GM18508 (cell line): ENCODE results near the gene CD9.

Source experiments
- ATAC-seq: cut with Tn5 transposase; IDR thresholded peaks from one replicate; pipeline ENCODE4 v1.9.1; 2021; ENCODE audit warnings: moderate number of reproducible peaks; ENCODE audit not compliant: insufficient read depth, unreplicated experiment

Gene CD9

DNA sequence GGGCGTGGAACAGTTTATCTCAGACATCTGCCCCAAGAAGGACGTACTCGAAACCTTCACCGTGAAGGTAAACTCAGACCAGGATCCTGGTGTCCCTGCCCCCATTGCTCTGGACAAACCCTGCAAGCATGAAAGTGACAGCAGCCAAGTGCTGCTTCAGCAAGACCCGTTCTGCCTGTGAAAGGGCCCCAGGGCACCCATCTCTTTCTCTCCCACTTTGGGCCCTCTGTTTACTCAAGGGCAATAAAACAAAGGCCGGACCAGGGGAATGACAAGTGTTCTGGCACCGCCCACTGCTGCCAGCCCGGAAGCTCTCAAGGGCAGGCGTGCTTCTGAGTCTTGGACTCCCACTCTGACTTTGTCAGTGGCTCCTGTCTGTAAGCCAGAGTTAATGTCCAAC is 35.3 kb downstream of the CD9 start:
- no peak for ATAC-seq

GRCh38 chr12:6235906-6236640 is 35.9 kb downstream of the CD9 start:
- ATAC-seq = no peak

- ATAC-seq = no peak
These were observed 36.4 kb downstream of the CD9 start for GRCh38 chr12:6236641-6236940.

- no peak for ATAC-seq
These were observed 37.6 kb downstream of the CD9 start for GRCh38 chr12:6237830-6238229.

- no peak for ATAC-seq
These were observed 38.7 kb downstream of the CD9 start for GRCh38 chr12:6238875-6239274.

DNA sequence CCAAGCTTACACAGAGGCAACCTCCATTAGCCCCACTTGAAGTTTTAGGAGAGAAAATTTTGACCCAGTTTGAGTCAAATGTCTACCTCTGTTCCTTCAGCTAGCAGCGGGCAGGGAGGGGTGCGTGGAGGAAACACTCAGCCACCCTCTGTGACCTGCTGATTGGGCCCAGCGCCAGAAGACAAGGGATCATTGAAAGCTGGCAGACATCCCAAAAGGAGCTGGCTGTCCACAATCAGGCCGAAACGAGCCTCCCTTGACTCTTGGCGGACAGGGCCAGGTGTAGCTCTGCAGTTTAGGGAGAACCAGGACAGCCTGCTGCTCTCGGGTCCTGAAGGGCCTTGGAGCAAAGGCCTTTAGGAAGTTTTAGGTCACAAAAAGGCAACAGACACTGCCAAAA is 41.3 kb downstream of the CD9 start:
- ATAC-seq = no peak

GRCh38 chr12:6249580-6249979 is 49.4 kb downstream of the CD9 start:
- ATAC-seq = no peak

- no peak for ATAC-seq
These were observed 50.1 kb downstream of the CD9 start for GRCh38 chr12:6250343-6250742.

- no peak for ATAC-seq
These were observed 53.1 kb downstream of the CD9 start for GRCh38 chr12:6253278-6253677.

DNA sequence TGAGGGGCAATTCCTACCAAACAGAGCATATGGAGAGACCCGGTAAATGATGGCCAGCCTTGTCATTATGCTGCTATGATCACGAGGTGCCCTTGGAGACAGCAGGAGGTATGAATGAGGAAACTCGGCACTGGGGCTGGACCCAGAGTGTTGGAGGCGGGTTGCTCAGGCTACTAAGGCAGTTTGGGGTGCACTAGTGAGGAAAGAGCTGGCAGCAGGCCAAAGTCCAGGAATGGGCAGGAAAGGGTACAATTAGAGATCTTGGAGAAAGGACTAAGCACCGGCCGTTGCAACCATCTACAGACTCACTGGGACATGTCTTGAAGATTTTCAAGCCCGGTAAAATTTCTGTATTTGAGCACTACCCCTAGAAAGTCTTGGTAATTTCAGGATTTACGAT is 54.3 kb downstream of the CD9 start:
- ATAC-seq = no peak

GRCh38 chr12:6257007-6257406 is 56.8 kb downstream of the CD9 start:
- no peak for ATAC-seq

DNA sequence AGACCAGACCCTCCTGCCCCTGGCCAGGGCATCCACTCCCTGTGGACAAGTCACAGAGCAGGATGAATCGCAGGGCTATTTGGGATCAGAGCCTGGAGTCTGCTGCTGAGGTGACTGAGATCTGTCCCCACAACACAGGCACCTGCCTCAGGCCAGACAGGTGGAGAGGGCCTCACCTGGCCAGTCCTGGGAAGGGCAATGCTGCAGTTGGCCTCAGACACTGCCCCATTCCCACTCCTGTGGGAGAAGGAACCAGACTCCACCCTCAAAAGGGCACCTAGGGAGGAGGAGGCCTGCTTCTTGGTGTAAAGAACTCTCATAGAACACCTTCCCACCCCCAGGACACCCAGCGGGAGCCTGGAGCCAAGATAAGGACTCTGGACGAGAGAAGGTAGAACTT is 62.0 kb downstream of the CD9 start:
- ATAC-seq = no peak

- no peak for ATAC-seq
These were observed 62.4 kb downstream of the CD9 start for GRCh38 chr12:6262623-6263022.

GRCh38 chr12:6263931-6264330 is 63.7 kb downstream of the CD9 start:
- no peak for ATAC-seq

DNA sequence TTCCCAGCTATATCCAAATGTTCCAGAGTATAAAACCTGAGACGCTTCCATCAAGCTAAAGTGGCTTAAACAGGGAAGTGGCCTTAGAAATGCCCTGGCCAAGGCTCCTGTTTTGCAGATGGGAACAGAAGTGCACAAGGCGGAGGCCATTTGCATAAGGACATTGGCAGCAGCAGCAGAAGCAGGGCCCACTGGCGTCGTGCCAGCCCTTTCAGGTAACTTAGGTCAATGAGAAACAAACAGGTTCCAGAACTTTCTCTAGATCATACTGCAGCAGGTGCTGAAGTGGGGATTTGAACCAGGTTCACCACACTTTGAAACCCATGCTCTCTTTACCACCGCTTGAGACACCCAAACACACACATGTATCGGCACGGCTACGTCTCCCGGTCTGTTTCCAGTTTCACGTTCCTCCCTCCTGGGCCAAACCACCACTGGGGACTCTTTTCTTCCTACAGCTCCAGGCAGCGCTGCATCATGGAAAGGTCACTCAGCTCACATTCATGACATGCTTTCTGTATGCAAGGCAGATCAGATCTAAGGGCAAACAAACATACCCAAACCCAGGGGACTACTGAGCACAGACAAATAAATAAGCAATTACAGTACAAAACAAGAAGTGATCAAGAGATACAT is 64.3 kb downstream of the CD9 start:
- ATAC-seq = no peak

GRCh38 chr12:6265038-6265405 is 64.8 kb downstream of the CD9 start:
- ATAC-seq = no peak

DNA sequence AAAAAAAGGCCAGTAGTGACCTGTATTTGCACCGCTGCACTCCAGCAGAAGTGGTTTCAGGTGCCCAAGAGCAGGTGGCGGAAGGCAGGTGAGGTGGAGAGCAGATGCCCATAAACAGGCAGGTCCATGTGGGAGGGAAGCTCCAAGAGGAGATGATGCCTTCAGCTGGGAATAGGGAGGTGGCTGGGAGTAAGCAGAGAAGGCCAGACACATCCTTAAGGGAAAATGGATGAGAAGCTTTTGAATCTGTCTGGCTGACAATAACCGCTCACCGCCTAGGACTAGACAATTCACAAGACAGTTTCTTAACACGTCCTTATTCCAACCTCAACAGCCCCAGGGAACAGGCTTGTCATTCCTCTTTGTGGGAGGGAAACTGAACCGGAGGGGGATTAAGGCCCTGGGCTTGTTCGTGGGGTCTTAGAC is 66.4 kb downstream of the CD9 start:
- ATAC-seq = no peak

DNA sequence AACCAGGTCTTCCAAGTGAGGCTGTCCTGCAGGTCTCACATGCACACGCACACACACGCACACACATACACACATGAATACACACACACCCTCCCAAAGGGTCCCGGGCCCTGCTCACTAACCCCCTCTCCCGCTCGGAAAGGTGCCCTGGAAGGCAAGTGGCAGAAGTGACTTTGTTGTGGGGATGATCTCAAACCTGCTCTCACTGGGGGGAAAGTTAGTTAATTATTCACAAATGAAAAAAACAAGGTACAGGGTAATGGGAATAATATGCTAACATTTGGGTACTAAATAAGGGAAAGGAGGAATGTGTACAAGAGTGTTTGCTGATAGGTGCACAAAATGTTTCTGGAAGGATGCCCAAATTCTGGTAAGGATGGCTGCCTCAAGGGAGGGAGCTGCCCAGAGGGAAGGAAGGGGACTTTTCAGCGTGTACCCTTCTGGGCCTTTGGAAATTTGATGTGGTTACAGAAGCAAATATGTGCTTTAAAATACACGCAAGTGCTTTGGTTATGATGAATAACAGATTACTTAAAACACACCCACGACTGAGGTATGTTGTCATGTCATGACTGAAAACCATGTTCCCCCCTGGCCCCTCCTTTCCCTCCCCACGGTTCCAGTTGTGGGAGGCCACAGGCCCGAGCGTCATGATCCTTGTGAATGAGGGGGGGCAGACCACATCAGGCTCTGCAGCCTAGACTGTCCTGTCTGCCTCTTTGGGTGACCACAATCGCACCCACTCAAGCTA is 66.9 kb downstream of the CD9 start:
- no peak for ATAC-seq

- ATAC-seq = no peak
These were observed 68.4 kb downstream of the CD9 start for GRCh38 chr12:6268484-6269157.

- no peak for ATAC-seq
These were observed 69.8 kb downstream of the CD9 start for GRCh38 chr12:6269986-6270385.

- ATAC-seq = no peak
These were observed 71.1 kb downstream of the CD9 start for GRCh38 chr12:6271281-6271680.
